Cardiac fibroblast (primary cell): ENCODE data around the gene CALML3.

Experiments used
- DNase-seq, 2 donors: peaks; one replicate each; pipeline versions ENCODE4 v3.0.0 to v3.0.0-alpha.2; 2010; ENCODE audit warnings: low read depth in 2 of 2
- H3K4me3 ChIP-seq, 2 donors: replicated peaks in 1 of 2; 1 replicate in 1 of 2; 2 replicates in 1 of 2; pipeline ENCODE4 v1.5.1; 2011; ENCODE audit warnings: low read depth in 2 of 2, low read length in 2 of 2, mild to moderate bottlenecking in 2 of 2, moderate library complexity in 1 of 2
- CTCF ChIP-seq: IDR thresholded peaks from one replicate; pipeline ENCODE4 v1.5.1; 2011; ENCODE audit warnings: low read depth, mild to moderate bottlenecking, low read length, inconsistent platforms

Gene CALML3

DNA sequence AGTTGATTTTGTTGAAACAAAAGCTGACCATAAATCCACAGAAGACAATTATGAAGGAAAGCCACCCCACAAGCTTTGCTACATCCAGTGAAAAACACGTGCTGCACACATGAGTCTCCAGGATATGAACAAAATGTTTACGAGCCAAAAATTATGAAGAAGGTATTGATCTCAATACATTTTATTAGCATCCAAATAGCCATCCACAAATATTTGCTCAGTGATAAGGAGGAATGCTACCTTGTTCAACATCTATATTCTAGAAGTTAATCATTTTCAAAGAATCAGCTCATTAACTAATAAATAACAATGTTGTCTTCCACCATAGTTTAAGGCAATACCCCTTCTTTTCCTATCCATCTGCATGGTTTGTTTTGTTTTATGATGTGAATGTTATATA is 42.7 kb downstream of the CALML3 start:
- no peak for TF ChIP-seq CTCF
- no peak for DNase-seq
- H3K4me3 ChIP-seq = no peak overlapping the region

DNA sequence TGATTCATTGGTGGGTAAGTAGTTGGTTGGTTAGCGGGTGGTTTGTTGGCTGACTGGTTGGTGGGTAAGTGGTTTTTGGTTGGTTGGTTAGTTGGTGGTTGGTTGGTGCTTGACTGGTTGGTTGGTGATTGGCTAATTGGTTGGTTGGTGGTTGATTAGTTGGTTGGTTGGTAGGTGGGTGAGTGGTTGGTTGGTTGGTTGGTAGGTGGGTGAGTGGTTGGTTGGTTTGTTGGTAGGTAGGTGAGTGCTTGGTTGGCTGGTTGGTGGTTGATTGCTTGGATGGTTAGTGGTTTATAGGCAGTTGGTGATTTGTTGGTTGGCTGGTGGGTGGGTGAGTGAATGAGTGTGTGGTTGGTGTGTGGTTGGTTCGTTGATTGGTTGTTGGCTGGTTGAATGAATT is 44.2 kb downstream of the CALML3 start:
- TF ChIP-seq CTCF = no peak
- no peak for DNase-seq
- H3K4me3 ChIP-seq = no peak overlapping the region

DNA sequence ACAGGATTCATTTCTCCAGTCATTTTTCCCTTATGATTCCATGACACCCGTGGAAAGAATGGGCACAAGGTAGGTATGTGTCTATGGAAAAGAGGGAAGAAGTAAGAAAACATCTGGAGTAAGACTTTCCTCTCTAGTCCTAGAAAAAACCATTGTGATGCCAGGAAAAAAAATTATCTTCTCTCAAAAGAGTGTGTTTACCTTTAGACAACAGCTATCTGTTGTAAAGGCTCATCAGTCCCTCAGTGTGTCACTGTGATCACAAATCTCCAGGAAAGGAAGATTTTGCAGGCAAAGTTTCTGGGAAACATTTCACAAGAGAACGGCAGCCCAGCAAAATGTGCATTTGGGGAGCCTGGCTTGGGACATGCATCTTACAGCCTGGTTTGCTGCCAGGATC is 44.8 kb downstream of the CALML3 start:
- no peak for DNase-seq
- no peak overlapping the region for H3K4me3 ChIP-seq
- no peak for TF ChIP-seq CTCF

GRCh38 chr10:5570007-5570655 is 45.4 kb downstream of the CALML3 start:
- no peak for TF ChIP-seq CTCF
- no peak for DNase-seq
- H3K4me3 ChIP-seq = no peak overlapping the region

GRCh38 chr10:5570979-5571810 is 46.4 kb downstream of the CALML3 start:
- DNase-seq = no peak
- no peak for TF ChIP-seq CTCF
- no peak overlapping the region for H3K4me3 ChIP-seq

DNA sequence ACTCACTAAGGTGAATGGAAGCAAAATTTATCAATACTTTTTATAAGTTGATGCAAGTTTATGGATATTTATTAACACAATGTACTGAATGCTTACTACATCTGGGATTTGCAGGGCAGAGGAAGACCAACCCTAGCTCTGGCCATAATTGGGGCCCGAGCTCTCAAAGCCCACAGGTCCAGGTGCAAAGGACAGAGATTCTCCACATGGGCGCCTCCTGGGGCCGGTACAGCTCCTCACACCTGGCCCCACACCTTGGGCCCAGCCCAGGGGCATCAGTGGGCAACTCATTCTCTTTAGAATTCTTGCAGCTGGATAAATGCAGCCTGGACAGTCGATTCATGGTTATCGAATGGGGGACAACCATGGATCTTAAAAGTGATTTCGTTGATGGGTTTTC is 47.1 kb downstream of the CALML3 start:
- DNase-seq = no peak
- no peak for TF ChIP-seq CTCF
- no peak overlapping the region for H3K4me3 ChIP-seq
